SK-N-SH (cell line): ENCODE measurements around the gene LSM14A. TPM values are rescaled to one million over a fixed set of nuclear protein-coding genes. Genes with fewer than 3 reads are reported as not detected.
"Not testable (repeated sequence)": the region's sequence is repeated elsewhere in the genome, so short reads cannot be mapped to it uniquely, and the experiment has no call there.

ENCODE experiments used
- CTCF ChIA-PET: fragments of 300-600, 350-600 bp; formaldehyde crosslinking; extraction: SDS; loops from one replicate; lab custom pipeline; 2021; lab: Yijun Ruan, JAX
- POLR2A ChIA-PET: fragments of 350-600 bp; sonication (Branson Sonifier 250); formaldehyde crosslinking; extraction: SDS; loops from one replicate; lab custom pipeline; 2020; ENCODE audit warnings: antibody characterized with exemption, inconsistent platforms; lab: Yijun Ruan, JAX
- DNase-seq: peaks from one replicate; pipeline ENCODE4 v3.0.0; 2012
- H2AFZ ChIP-seq: fragments of 200-600 bp; sonication (generic); 2 replicates; pipeline ENCODE4 v1.8.1; 2016; ENCODE audit warnings: antibody characterized with exemption, mild to moderate bottlenecking, low read depth
- H3F3A ChIP-seq: fragments of 200-600 bp; sonication (generic); replicated peaks from 2 replicates; pipeline ENCODE3; 2016; ENCODE audit warnings: antibody characterized with exemption, mild to moderate bottlenecking; ENCODE audit not compliant: insufficient read depth
- H3K27ac ChIP-seq, 2 experiments: fragments of 200-500 bp in 1 of 2; fragments of 200-600 bp in 1 of 2; sonication (Bioruptor generic) in 1 of 2; sonication (generic), shearing (Covaris generic) in 1 of 2; 2 replicates each; pipeline versions ENCODE4 v1.5.1 to v1.6.1; 2014 to 2016; ENCODE audit warnings: low read depth in 2 of 2, inconsistent platforms in 1 of 2, low read length in 1 of 2, mild to moderate bottlenecking in 1 of 2, mixed read lengths in 1 of 2
- H3K27me3 ChIP-seq: fragments of 200-600 bp; sonication (generic), shearing (Covaris generic); 2 replicates; pipeline ENCODE4 v1.6.1; 2016; ENCODE audit warnings: mixed run types; ENCODE audit not compliant: insufficient read depth
- H3K36me3 ChIP-seq, 2 experiments: fragments of 200-500 bp in 1 of 2; fragments of 200-600 bp in 1 of 2; sonication (Bioruptor generic) in 1 of 2; sonication (generic) in 1 of 2; replicated peaks in 1 of 2; 2 replicates each; pipeline versions ENCODE3 to v1.5.1; 2014 to 2016; ENCODE audit warnings: low read length in 1 of 2, mild to moderate bottlenecking in 1 of 2; ENCODE audit not compliant: insufficient read depth in 2 of 2, control insufficient read depth in 1 of 2
- H3K4me1 ChIP-seq, 2 experiments: fragments of 200-500 bp in 1 of 2; fragments of 200-600 bp in 1 of 2; sonication (Bioruptor generic) in 1 of 2; sonication (generic), shearing (Covaris generic) in 1 of 2; 2 replicates each; pipeline versions ENCODE4 v1.5.1 to v1.6.1; 2014 to 2016; ENCODE audit warnings: low read depth in 1 of 2, low read length in 1 of 2, mixed run types in 1 of 2; ENCODE audit not compliant: insufficient read depth in 2 of 2, control insufficient read depth in 1 of 2
- H3K4me2 ChIP-seq: fragments of 200-600 bp; sonication (generic), shearing (Covaris generic); 2 replicates; pipeline ENCODE4 v1.6.1; 2017; ENCODE audit warnings: mixed run types
- H3K4me3 ChIP-seq, 2 experiments: fragments of 200-500 bp in 1 of 2; fragments of 200-600 bp in 1 of 2; sonication (Bioruptor generic) in 1 of 2; sonication (generic), shearing (Covaris generic) in 1 of 2; 2 replicates each; pipeline versions ENCODE4 v1.5.1 to v1.8.1; 2014 to 2016; ENCODE audit warnings: low read depth in 2 of 2, inconsistent platforms in 1 of 2, low read length in 1 of 2, mild to moderate bottlenecking in 1 of 2, mixed read lengths in 1 of 2, moderate library complexity in 1 of 2
- H3K79me2 ChIP-seq: fragments of 200-600 bp; sonication (generic); 2 replicates; pipeline ENCODE4 v1.8.1; 2017; ENCODE audit warnings: mild to moderate bottlenecking; ENCODE audit not compliant: insufficient read depth
- H3K9ac ChIP-seq: fragments of 200-600 bp; sonication (generic); 2 replicates; pipeline ENCODE4 v1.6.1; 2017; ENCODE audit warnings: mixed run types
- H3K9me2 ChIP-seq: fragments of 200-600 bp; sonication (generic); 2 replicates; pipeline ENCODE4 v1.6.1; 2017; ENCODE audit warnings: mixed run types
- H3K9me3 ChIP-seq: fragments of 200-600 bp; sonication (generic); 2 replicates; pipeline ENCODE4 v1.6.1; 2017; ENCODE audit warnings: mixed run types, mild to moderate bottlenecking, moderate library complexity
- H4K20me1 ChIP-seq: fragments of 200-600 bp; sonication (generic); 2 replicates; pipeline ENCODE4 v1.6.1; 2017; ENCODE audit warnings: mild to moderate bottlenecking, mixed run types; ENCODE audit not compliant: insufficient read depth
- CTCF ChIP-seq: fragments of 200-600 bp; sonication (generic); IDR thresholded peaks from 2 replicates; pipeline ENCODE4 v1.6.1; 2017; ENCODE audit warnings: antibody characterized with exemption, mild to moderate bottlenecking, moderate library complexity
- FOXJ3 ChIP-seq: sonication (generic); formaldehyde crosslinking; IDR thresholded peaks from 2 replicates; pipeline ENCODE4 v1.5.1; 2020; ENCODE audit warnings: mild to moderate bottlenecking, missing genetic modification reagents
- MEF2A ChIP-seq: IDR thresholded peaks from 2 replicates; pipeline ENCODE4 v1.4.0; 2012; ENCODE audit warnings: low read depth, borderline replicate concordance
- NFIC ChIP-seq: IDR thresholded peaks from 2 replicates; pipeline ENCODE4 v1.4.0; 2012; ENCODE audit warnings: borderline replicate concordance
- NRF1 ChIP-seq: IDR thresholded peaks from 2 replicates; pipeline ENCODE4 v1.6.1; 2012; ENCODE audit warnings: low read depth, mild to moderate bottlenecking, low read length
- USF1 ChIP-seq: IDR thresholded peaks from 2 replicates; pipeline ENCODE4 v1.4.0; 2012; ENCODE audit warnings: low read depth, borderline replicate concordance
- WGBS: methylation state at CpG from one replicate; pipeline ENCODE4 v1.1.6; 2017; ENCODE audit warnings: low lambda C conversion rate; 5-methylcytosine and 5-hydroxymethylcytosine counted together
- polyA plus RNA-seq, 3 experiments: library from polyadenylated mRNA; depleted of rRNA; stranded (reverse); fragments of >200 nt; gene quantifications; 2 replicates each; pipeline ENCODE4 v1.2.3, GENCODE V29; 2012

LSM14A gene
- polyA plus RNA-seq, 1 of the 3 experiments (the other 2 are of a cell fraction) = 87.7 TPM

GRCh38 chr19:34243138-34243875, 71.0 kb downstream of the LSM14A start:
- DNase-seq, H3K79me2 ChIP-seq: not testable (repeated sequence)

GRCh38 chr19:34243876-34244578, 71.7 kb downstream of the LSM14A start:
- no peak for TF ChIP-seq NRF1
- TF ChIP-seq FOXJ3 = no peak
- TF ChIP-seq USF1 = no peak
- TF ChIP-seq NFIC = no peak
- no peak for TF ChIP-seq CTCF
- TF ChIP-seq, all 33 proteins: peak for 0
- no peaks in the 10 kb centered on the region for H3K9me2 ChIP-seq
- no peak overlapping the region for H3K4me3 ChIP-seq
- ChIA-PET POLR2A (no interaction called here), CTCF (no interaction called here)
- no peaks in the 10 kb centered on the region for H3F3A ChIP-seq
- H3K9me3 ChIP-seq = no peaks in the 10 kb centered on the region
- WGBS = 91% methylated on average over 15 of the region's 17 CpGs
- H4K20me1 ChIP-seq = no peaks in the 10 kb centered on the region
- H3K79me2 ChIP-seq = no peaks in the 10 kb centered on the region
- peaks cover 0 to 9% of the 10 kb centered on the region in 2 experiments; a peak in 3 of 4 replicates for H3K4me1 ChIP-seq
- H3K4me2 ChIP-seq = no peak overlapping the region
- no peaks in the 10 kb centered on the region for H3K27me3 ChIP-seq
- no peak overlapping the region for H3K27ac ChIP-seq
- no peak overlapping the region for H3K9ac ChIP-seq
- no peak for DNase-seq
- no peaks in the 10 kb centered on the region for H3K36me3 ChIP-seq
- H2AFZ ChIP-seq = no peak overlapping the region

More at GRCh38 chr19:34243138-34243875, 71.0 kb downstream of the LSM14A start:
- H3K9me2 ChIP-seq, H3K27me3 ChIP-seq, H3K9me3 ChIP-seq, H3K4me1 ChIP-seq, H3K4me3 ChIP-seq, H3K4me2 ChIP-seq, POLR2A ChIA-PET, CTCF ChIA-PET, H3K9ac ChIP-seq, H3K36me3 ChIP-seq, H3F3A ChIP-seq, H4K20me1 ChIP-seq, H2AFZ ChIP-seq: not testable (repeated sequence)
- TF ChIP-seq MEF2A = peak; percentile 81
- 96% methylated on average over 8 of the region's 10 CpGs for whole genome bisulfite sequencing
- 0 out of 4 replicates have a peak overlapping the region, but pooled peaks of 1 of the 2 experiments have one; percentile 9 for H3K27ac ChIP-seq
